ENCODE results near the gene RGS9BP. TPM values are rescaled to one million over a fixed set of nuclear protein-coding genes. Genes with fewer than 3 reads are reported as not detected.
"Not testable (repeated sequence)": the region's sequence is repeated elsewhere in the genome, so short reads cannot be mapped to it uniquely, and the experiment has no call there.

RGS9BP gene
- total RNA-seq, 4 donors from 2014 or later = 0.54 to 4.5 (median 2.6) TPM

DNA sequence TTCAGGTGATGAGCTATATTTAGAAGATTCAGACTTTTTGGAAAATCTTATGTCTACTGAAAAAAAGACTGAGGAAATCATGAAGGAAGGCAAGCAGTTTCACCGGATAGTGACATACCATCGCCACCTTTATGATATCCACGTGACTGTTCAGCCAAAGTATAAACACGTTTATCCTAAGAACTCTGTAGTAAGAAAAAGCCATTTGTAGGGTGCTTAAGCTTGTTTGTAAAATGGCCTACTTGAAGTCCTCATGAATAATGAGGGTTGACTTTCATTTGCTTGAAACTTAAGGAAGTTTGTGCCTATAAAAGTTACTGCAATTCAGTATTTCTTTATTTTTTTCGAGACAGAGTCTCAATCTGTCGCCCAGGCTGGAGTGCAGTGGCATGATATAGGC lies 36.1 kb downstream of the RGS9BP start:
- H3K27ac ChIP-seq = no peak overlapping the region
- no peak overlapping the region for H3K4me3 ChIP-seq
- no peak for ATAC-seq
- no peaks in the 10 kb centered on the region for H3K9me3 ChIP-seq
- H3K36me3 ChIP-seq = peaks cover 0 to 63% of the 10 kb centered on the region in 2 donors
- WGBS, 2 donors (ENCODE audit: low coverage in 1 of 2) = 82 to 83% methylated on average over 4 to 6 of the region's 6 CpGs
- H3K27me3 ChIP-seq = no peaks in the 10 kb centered on the region
- H3K4me1 ChIP-seq = no peaks in the 10 kb centered on the region
- TF ChIP-seq POLR2AphosphoS5 (IDR thresholded peaks at IDR 0.05) = no peak
- TF ChIP-seq POLR2A (IDR thresholded peaks at IDR 0.05) = no peak
- TF ChIP-seq, protein P1, sequence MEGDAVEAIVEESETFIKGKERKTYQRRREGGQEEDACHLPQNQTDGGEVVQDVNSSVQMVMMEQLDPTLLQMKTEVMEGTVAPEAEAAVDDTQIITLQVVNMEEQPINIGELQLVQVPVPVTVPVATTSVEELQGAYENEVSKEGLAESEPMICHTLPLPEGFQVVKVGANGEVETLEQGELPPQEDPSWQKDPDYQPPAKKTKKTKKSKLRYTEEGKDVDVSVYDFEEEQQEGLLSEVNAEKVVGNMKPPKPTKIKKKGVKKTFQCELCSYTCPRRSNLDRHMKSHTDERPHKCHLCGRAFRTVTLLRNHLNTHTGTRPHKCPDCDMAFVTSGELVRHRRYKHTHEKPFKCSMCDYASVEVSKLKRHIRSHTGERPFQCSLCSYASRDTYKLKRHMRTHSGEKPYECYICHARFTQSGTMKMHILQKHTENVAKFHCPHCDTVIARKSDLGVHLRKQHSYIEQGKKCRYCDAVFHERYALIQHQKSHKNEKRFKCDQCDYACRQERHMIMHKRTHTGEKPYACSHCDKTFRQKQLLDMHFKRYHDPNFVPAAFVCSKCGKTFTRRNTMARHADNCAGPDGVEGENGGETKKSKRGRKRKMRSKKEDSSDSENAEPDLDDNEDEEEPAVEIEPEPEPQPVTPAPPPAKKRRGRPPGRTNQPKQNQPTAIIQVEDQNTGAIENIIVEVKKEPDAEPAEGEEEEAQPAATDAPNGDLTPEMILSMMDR (IDR thresholded peaks at IDR 0.05) = no peak
- TF ChIP-seq EP300 (IDR thresholded peaks at IDR 0.05) = no peak

DNA sequence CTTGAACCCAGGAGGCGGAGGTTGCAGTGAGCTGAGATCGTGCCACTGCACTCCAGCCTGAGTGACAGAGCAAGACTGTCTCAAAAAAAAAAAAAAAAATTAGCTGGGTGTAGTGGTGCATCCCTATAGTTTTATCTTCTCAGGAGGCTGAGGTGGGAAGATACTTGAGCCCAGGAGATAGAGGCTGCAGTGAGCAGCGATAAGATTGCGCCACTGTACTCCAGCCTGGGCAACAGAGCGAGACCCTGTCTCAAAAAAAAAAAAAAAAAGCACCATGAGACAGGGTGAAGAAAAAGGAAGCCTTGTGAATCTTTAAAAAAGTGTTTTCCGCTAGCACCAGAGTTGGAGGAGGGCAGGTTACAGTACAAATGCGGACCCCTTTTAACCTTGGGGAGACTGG lies 40.6 kb downstream of the RGS9BP start:
- H3K27me3 ChIP-seq, H3K4me1 ChIP-seq, H3K4me3 ChIP-seq, H3K9me3 ChIP-seq, H3K27ac ChIP-seq, ATAC-seq: not testable (repeated sequence)
- WGBS, 2 donors (ENCODE audit: low coverage in 1 of 2) = 99 to 100% methylated on average over 3 to 7 of the region's 7 CpGs
- H3K36me3 ChIP-seq = peaks cover 0 to 52% of the 10 kb centered on the region in 2 donors

- H3K9me3 ChIP-seq = no peaks in the 10 kb centered on the region
- no peak overlapping the region for H3K27ac ChIP-seq
- no peak overlapping the region for H3K4me3 ChIP-seq
- no peak for TF ChIP-seq EP300 (IDR thresholded peaks at IDR 0.05)
- TF ChIP-seq, protein P1 (IDR thresholded peaks at IDR 0.05) = no peak
- no peak for TF ChIP-seq POLR2AphosphoS5 (IDR thresholded peaks at IDR 0.05)
- no peaks in the 10 kb centered on the region for H3K27me3 ChIP-seq
- peaks cover 0 to 40% of the 10 kb centered on the region in 2 donors for H3K36me3 ChIP-seq
- 21 to 23% methylated on average over 3 of the region's 5 CpGs for WGBS, 2 donors (ENCODE audit: low coverage in 1 of 2)
- ATAC-seq = no peak
- peaks cover 0 to 7% (median 0%) of the 10 kb centered on the region in 3 donors for H3K4me1 ChIP-seq
These were observed 41.8 kb downstream of the RGS9BP start for GRCh38 chr19:32717496-32717895.

GRCh38 chr19:32718286-32718685 lies 42.6 kb downstream of the RGS9BP start:
- TF ChIP-seq POLR2AphosphoS5 (IDR thresholded peaks at IDR 0.05) (no peak), POLR2A (IDR thresholded peaks at IDR 0.05) (no peak), EP300 (IDR thresholded peaks at IDR 0.05) (no peak)
- TF ChIP-seq, protein P1 (IDR thresholded peaks at IDR 0.05) = no peak
- no peaks in the 10 kb centered on the region for H3K27me3 ChIP-seq
- no peak overlapping the region for H3K4me3 ChIP-seq
- H3K36me3 ChIP-seq = peaks cover 0 to 32% of the 10 kb centered on the region in 2 donors
- ATAC-seq = no peak
- H3K4me1 ChIP-seq = peaks cover 0 to 7% (median 0%) of the 10 kb centered on the region in 3 donors
- WGBS, 2 donors (ENCODE audit: low coverage in 1 of 2) = 88 to 97% methylated on average over 5 to 7 of the region's 7 CpGs
- no peak overlapping the region for H3K27ac ChIP-seq
- no peaks in the 10 kb centered on the region for H3K9me3 ChIP-seq

- no peak for TF ChIP-seq POLR2AphosphoS5 (IDR thresholded peaks at IDR 0.05)
- TF ChIP-seq, protein P1 (IDR thresholded peaks at IDR 0.05) = no peak
- TF ChIP-seq EP300 (IDR thresholded peaks at IDR 0.05) = no peak
- no peak for TF ChIP-seq POLR2A (IDR thresholded peaks at IDR 0.05)
- no peak within 1 kb of the TSS for H3K27ac ChIP-seq
- H3K27me3 ChIP-seq = no peaks in the 10 kb centered on the region
- no peak for ATAC-seq
- H3K36me3 ChIP-seq = peaks cover 0 to 19% of the 10 kb centered on the region in 2 donors
- 100% methylated on average over 2 of the region's 44 CpGs; no CpG with 5 or more reads in 1 of the 2 donors for WGBS, 2 donors (ENCODE audit: low coverage in 1 of 2)
- peaks cover 0 to 7% (median 0%) of the 10 kb centered on the region in 3 donors for H3K4me1 ChIP-seq
- no peak within 1 kb of the TSS for H3K4me3 ChIP-seq
- no peaks in the 10 kb centered on the region for H3K9me3 ChIP-seq
These were observed 44.0 kb downstream of the RGS9BP start, which contains the start of gene TDRD12 for GRCh38 chr19:32719611-32720059. TDRD12 (plus strand) TSS chr19:32719767; CDS start chr19:32720073, 306 bp downstream.

All from gastroesophageal sphincter (tissue), 4 donors.